ENCODE data around the gene SPAG6. TPM values are rescaled to one million over a fixed set of nuclear protein-coding genes. Genes with fewer than 3 reads are reported as not detected.

SPAG6 gene
- total and polyA plus RNA-seq, 2 of the 4 experiments (the other 2 are of a cell fraction), result not detected

GRCh38 chr10:22351131-22351703 lies 5.9 kb downstream of the SPAG6 start:
- Histone ChIP-seq H3K18ac (ENCODE audit: low read depth, low read length) (no peak overlapping the region), H3K4me1 (ENCODE audit: control insufficient read depth, insufficient read depth, low read length) (no peaks in the 10 kb centered on the region), H3K23ac (ENCODE audit: low read depth, low read length) (no peak overlapping the region), H3K4me2 (ENCODE audit: low read depth, low read length) (no peak overlapping the region), H3K9me3 (ENCODE audit: control insufficient read depth, insufficient read depth, low read length) (peaks cover under 1% of the 10 kb centered on the region; the same call in 1 of the 2 replicates), H4K8ac (ENCODE audit: low read depth in 2 of 2, low read length in 2 of 2) (no peak overlapping the region), H2BK15ac (ENCODE audit: low read depth, low read length) (no peak overlapping the region), H3K27me3 (ENCODE audit: control insufficient read depth, insufficient read depth, low read length) (peaks cover 17% of the 10 kb centered on the region), H3K79me1 (ENCODE audit: low read depth in 1 of 2, low read length in 2 of 2) (no peaks in the 10 kb centered on the region), H4K5ac (ENCODE audit: low read depth, low read length) (no peak overlapping the region), H2BK5ac (ENCODE audit: low read depth, low read length, poor library complexity, severe bottlenecking) (no peak overlapping the region), H3K27ac (ENCODE audit: insufficient read depth, low read length) (no peak overlapping the region), H2AFZ (replicated peaks; ENCODE audit: low read length, poor library complexity) (no peak overlapping the region), H3K9me1 (ENCODE audit: insufficient read depth, low read length) (no peaks in the 10 kb centered on the region), H3K4me3 (ENCODE audit: insufficient read depth, low read depth, low read length) (no peak overlapping the region), H4K91ac (ENCODE audit: insufficient read depth, low read depth, low read length) (no peak overlapping the region), H2AK9ac (replicated peaks; ENCODE audit: low read depth, low read length, poor library complexity) (no peak overlapping the region), H3K14ac (replicated peaks; ENCODE audit: low read depth, low read length) (no peak overlapping the region), H3K36me3 (ENCODE audit: control insufficient read depth, insufficient read depth, low read length) (no peaks in the 10 kb centered on the region), H2BK20ac (ENCODE audit: low read depth, low read length) (no peak overlapping the region), H2AK5ac (ENCODE audit: low read depth, low read length) (no peak overlapping the region), H2BK120ac (ENCODE audit: low read depth, low read length) (no peak overlapping the region), H3K4ac (ENCODE audit: low read depth, low read length) (no peak overlapping the region), H3K9ac (ENCODE audit: low read depth, low read length) (no peak overlapping the region), H4K20me1 (ENCODE audit: insufficient read depth, low read length) (no peaks in the 10 kb centered on the region), H3K56ac (ENCODE audit: extremely low read depth, insufficient read depth, low read length) (no peak overlapping the region)
- TF ChIP-seq MAZ (IDR thresholded peaks at IDR 0.05; ENCODE audit: borderline replicate concordance, low read depth, low read length) (no peak), RFX5 (IDR thresholded peaks at IDR 0.05; ENCODE audit: low read depth, low read length) (no peak), FOS (IDR thresholded peaks at IDR 0.05; ENCODE audit: low read depth, low read length) (no peak), BHLHE40 (IDR thresholded peaks at IDR 0.05; ENCODE audit: low read depth, low read length) (no peak), ELK1 (IDR thresholded peaks at IDR 0.05; ENCODE audit: borderline replicate concordance, low read depth, low read length) (no peak), RAD21 (IDR thresholded peaks at IDR 0.05; ENCODE audit: low read length) (no peak), USF2 (IDR thresholded peaks at IDR 0.05; ENCODE audit: low read depth, low read length) (no peak), POLR2A (IDR thresholded peaks at IDR 0.05; ENCODE audit: low read depth, low read length) (no peak), NFE2L2 (IDR thresholded peaks at IDR 0.05; ENCODE audit: low read depth, low read length) (no peak), MAFK (IDR thresholded peaks at IDR 0.05; ENCODE audit: low read depth, low read length) (no peak), SMC3 (IDR thresholded peaks at IDR 0.05; ENCODE audit: low read depth, low read length) (no peak), RCOR1 (IDR thresholded peaks at IDR 0.05; ENCODE audit: insufficient replicate concordance, low read length) (no peak), CHD1 (IDR thresholded peaks at IDR 0.05; ENCODE audit: low read depth, low read length) (no peak), MXI1 (IDR thresholded peaks at IDR 0.05; ENCODE audit: borderline replicate concordance, low read depth, low read length) (no peak)
- ATAC-seq (ENCODE audit: low read depth), result no peak
- intact Hi-C loops (cut with micrococcal nuclease), result no loop called here
- in situ Hi-C loops (cut with MboI; ENCODE audit: low sequenced_read_pairs), result no loop called here
- DNase-seq, result no peak
- WGBS, 2 experiments (ENCODE audit: extremely low coverage in 2 of 2, insufficient read length in 1 of 2), result 80% methylated on average over 1 of the region's 5 CpGs; no CpG with 5 or more reads in 1 of the 2 experiments
- dilution Hi-C loops (cut with HindIII; ENCODE audit: low sequenced_read_pairs, unreplicated experiment), result no loop called here
- CTCF ChIA-PET, result no interaction called here
- POLR2A ChIA-PET (ENCODE audit: unreplicated experiment), result no interaction called here
- no TSS peak for BruUV-seq (replicated peaks)
